SK-N-MC (cell line): Measurements from ENCODE around the gene TDRD15.
"Not testable (repeated sequence)": the region's sequence is repeated elsewhere in the genome, so short reads cannot be mapped to it uniquely, and the experiment has no call there.

Experiments used
- DNase-seq: peaks from one replicate; pipeline ENCODE4 v3.0.0-alpha.2; 2011; ENCODE audit warnings: low read depth, low spot score
- H3K27ac ChIP-seq: fragments of 200-600 bp; sonication (generic); 2 replicates; pipeline ENCODE4 v1.5.1; 2016; ENCODE audit warnings: mixed run types
- H3K36me3 ChIP-seq: fragments of 200-600 bp; sonication (generic); 2 replicates; pipeline ENCODE4 v1.6.1; 2017; ENCODE audit warnings: antibody characterized with exemption, low read length, mixed read lengths; ENCODE audit not compliant: insufficient read depth
- H3K4me3 ChIP-seq: fragments of 200-600 bp; sonication (generic); 2 replicates; pipeline ENCODE4 v1.5.1; 2016
- H3K9ac ChIP-seq: fragments of 200-600 bp; sonication (generic); 2 replicates; pipeline ENCODE4 v1.8.0; 2017; ENCODE audit warnings: mixed run types, mixed read lengths; ENCODE audit not compliant: insufficient read length
- H3K9me3 ChIP-seq: fragments of 200-600 bp; sonication (generic); 2 replicates; pipeline ENCODE4 v1.6.1; 2017; ENCODE audit warnings: low read depth, mild to moderate bottlenecking, antibody characterized with exemption, low read length, moderate library complexity, mixed read lengths
- EZH2 ChIP-seq: fragments of 200-600 bp; sonication (generic); IDR thresholded peaks from one replicate; pipeline ENCODE4 v1.6.1; 2017; ENCODE audit warnings: antibody characterized with exemption
- FOXP2 ChIP-seq: optimal IDR thresholded peaks from 2 replicates; pipeline ENCODE3; 2011; ENCODE audit warnings: mild to moderate bottlenecking, moderate library complexity; ENCODE audit not compliant: insufficient read depth; ENCODE audit errors: extremely low read length, control extremely low read depth
- POLR2AphosphoS5 ChIP-seq: IDR thresholded peaks from 2 replicates; pipeline ENCODE4 v1.6.1; 2012; ENCODE audit warnings: mild to moderate bottlenecking, low read depth, low read length, borderline replicate concordance

TDRD15 gene

DNA sequence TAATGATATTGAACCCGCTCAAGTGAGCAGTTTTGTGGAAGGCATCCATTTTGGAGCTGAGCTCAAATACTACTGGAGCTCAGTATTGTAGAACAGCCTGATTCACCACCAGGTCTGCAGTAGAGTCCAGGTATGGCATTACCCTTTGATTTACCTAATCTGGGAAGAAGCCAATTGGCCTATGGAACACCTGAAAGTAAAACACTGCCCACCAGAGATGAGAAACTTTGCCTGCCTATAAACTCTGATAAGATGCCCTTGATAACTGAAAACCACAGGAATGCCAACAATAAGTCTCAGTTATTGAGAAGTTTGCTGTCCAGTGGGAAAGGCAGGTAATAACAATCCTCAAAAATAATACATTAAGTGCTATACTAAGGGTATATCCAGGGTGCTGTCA lies 25.5 kb upstream of the TDRD15 start:
- H3K4me3 ChIP-seq = no peak overlapping the region
- no peak for TF ChIP-seq EZH2
- TF ChIP-seq FOXP2 = no peak
- no peak for TF ChIP-seq POLR2AphosphoS5
- H3K9ac ChIP-seq = no peak overlapping the region
- H3K9me3 ChIP-seq = no peaks in the 10 kb centered on the region
- H3K27ac ChIP-seq = no peak overlapping the region
- no peaks in the 10 kb centered on the region for H3K36me3 ChIP-seq
- DNase-seq = no peak

- Histone ChIP-seq H3K36me3 (no peaks in the 10 kb centered on the region), H3K9me3 (no peaks in the 10 kb centered on the region), H3K27ac (no peak overlapping the region), H3K4me3 (no peak overlapping the region), H3K9ac (no peak overlapping the region)
- TF ChIP-seq FOXP2 (no peak), POLR2AphosphoS5 (no peak), EZH2 (no peak)
- DNase-seq = no peak
Measured at GRCh38 chr2:21099281-21099907, 24.4 kb upstream of the TDRD15 start.

GRCh38 chr2:21101514-21102155 lies 22.1 kb upstream of the TDRD15 start:
- not testable (repeated sequence) for DNase-seq

DNA sequence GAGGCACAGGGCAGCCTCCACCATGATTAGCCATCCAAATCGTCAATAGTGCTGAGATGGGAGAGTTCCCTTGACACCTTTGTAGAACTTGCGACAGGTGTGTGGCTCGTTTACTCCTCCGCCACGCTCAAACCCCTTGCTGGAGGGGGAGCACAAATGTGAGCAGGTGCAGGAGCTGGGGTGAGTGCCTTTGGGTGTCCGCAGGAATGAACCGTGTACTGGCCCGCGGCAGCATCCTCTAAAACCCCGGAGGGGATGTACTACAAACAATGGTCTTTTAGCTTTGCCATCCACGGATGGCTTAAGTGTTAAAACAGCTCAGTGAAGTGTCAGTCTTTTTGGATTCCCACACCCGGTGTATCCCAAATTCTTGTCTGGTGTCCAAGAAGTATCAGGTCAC lies 21.4 kb upstream of the TDRD15 start:
- no peak for DNase-seq
- no peaks in the 10 kb centered on the region for H3K36me3 ChIP-seq
- H3K4me3 ChIP-seq = no peak overlapping the region
- no peaks in the 10 kb centered on the region for H3K9me3 ChIP-seq
- H3K27ac ChIP-seq = no peak overlapping the region
- no peak overlapping the region for H3K9ac ChIP-seq
- no peak for TF ChIP-seq EZH2
- TF ChIP-seq POLR2AphosphoS5 = no peak
- TF ChIP-seq FOXP2 = no peak

More at GRCh38 chr2:21101514-21102155, 22.1 kb upstream of the TDRD15 start:
- not testable (repeated sequence) for H3K4me3 ChIP-seq, H3K36me3 ChIP-seq, H3K9me3 ChIP-seq, H3K9ac ChIP-seq, H3K27ac ChIP-seq

DNA sequence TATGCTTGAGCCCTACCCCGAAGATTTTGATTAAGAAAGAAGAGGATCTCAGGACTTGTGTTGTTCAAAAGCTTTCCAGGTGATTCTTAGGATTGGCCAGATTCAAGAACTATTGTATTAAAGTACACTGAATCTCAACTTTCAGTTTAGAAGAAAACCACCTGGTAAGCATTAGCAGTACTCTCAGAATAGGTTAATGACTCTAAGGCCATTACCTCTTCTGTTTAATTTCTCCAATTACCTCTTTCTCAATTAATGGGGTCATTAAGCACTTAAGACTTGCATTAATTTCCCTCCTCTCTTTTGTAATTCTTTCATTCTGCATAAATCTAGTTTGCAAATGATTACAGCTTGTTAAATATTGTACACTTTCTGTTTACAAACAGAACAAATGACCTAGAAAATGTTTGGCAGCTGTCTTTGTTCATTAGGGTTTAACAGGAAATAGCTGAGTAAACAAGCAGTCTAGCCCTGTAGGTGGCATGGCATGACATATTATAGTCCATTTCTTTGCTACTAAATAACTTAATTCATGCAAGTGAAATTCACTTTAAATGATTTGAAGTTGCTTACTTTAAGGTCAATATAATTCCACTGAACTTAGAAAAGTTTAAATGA lies 20.4 kb upstream of the TDRD15 start:
- Histone ChIP-seq H3K36me3 (no peaks in the 10 kb centered on the region), H3K27ac (no peak overlapping the region), H3K9ac (no peak overlapping the region), H3K4me3 (no peak overlapping the region), H3K9me3 (no peaks in the 10 kb centered on the region)
- TF ChIP-seq EZH2 = no peak
- no peak for TF ChIP-seq POLR2AphosphoS5
- no peak for TF ChIP-seq FOXP2
- no peak for DNase-seq

DNA sequence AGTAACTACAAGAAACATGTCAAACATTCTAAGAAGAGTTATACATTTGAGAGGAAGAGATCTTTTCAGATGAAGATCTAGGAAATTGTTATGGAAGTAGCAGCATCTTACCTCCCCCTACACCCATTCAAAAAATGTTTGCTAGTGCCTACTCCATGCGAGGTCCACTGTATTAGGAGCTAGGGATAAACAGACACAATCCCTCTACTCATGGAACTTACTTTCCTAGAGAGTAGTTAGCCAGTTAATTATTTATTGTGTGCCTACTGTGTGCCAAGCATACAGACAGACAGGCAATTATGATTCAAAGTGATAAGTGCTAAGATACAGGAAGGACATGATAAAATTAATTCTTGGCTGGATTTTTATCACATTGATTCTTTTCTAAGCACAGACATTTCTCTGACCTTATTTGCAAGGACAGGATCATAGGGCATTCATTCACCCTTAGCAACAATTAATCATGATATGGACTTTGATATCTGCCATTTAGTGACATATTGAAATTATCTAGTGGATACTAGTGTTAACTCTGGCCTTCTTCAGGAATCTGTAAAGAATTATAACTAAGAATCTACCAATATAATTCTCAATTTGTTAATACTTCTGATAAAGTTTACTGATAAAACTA lies 19.6 kb upstream of the TDRD15 start:
- no peaks in the 10 kb centered on the region for H3K9me3 ChIP-seq
- H3K36me3 ChIP-seq = no peaks in the 10 kb centered on the region
- H3K4me3 ChIP-seq = no peak overlapping the region
- H3K9ac ChIP-seq = no peak overlapping the region
- TF ChIP-seq FOXP2 (no peak), EZH2 (no peak), POLR2AphosphoS5 (no peak)
- no peak overlapping the region for H3K27ac ChIP-seq
- DNase-seq = no peak

GRCh38 chr2:21111012-21111411 lies 12.8 kb upstream of the TDRD15 start:
- Histone ChIP-seq H3K9ac (no peak overlapping the region), H3K9me3 (no peaks in the 10 kb centered on the region), H3K36me3 (no peaks in the 10 kb centered on the region), H3K27ac (no peak overlapping the region), H3K4me3 (no peak overlapping the region)
- DNase-seq = no peak
- TF ChIP-seq POLR2AphosphoS5 (no peak), EZH2 (no peak), FOXP2 (no peak)

- H3K27ac ChIP-seq = no peak overlapping the region
- no peak overlapping the region for H3K9ac ChIP-seq
- no peak for TF ChIP-seq FOXP2
- TF ChIP-seq EZH2 = no peak
- no peak for TF ChIP-seq POLR2AphosphoS5
- no peak overlapping the region for H3K4me3 ChIP-seq
- H3K36me3 ChIP-seq = no peaks in the 10 kb centered on the region
- H3K9me3 ChIP-seq = no peaks in the 10 kb centered on the region
- DNase-seq = no peak
Measured at GRCh38 chr2:21117688-21118087, 6.1 kb upstream of the TDRD15 start.
